MCF 10A (cell line): Measurements from ENCODE around the gene CCDC148. TPM values are rescaled to one million over a fixed set of nuclear protein-coding genes. Genes with fewer than 3 reads are reported as not detected.
"Not testable (repeated sequence)": the region's sequence is repeated elsewhere in the genome, so short reads cannot be mapped to it uniquely, and the experiment has no call there.

ENCODE experiments used
- BruUV-seq: library from RNA; stranded (reverse); fragments of 400-500 nt; replicated peaks from 2 replicates; lab custom pipeline; 2021; lab: Mats Ljungman, UMichigan
- CTCF ChIA-PET: fragments of 300-600 bp; sonication (Branson Sonifier 250); formaldehyde crosslinking; extraction: SDS; loops from one replicate; lab custom pipeline; 2021; ENCODE audit warnings: antibody characterized with exemption, inconsistent platforms; lab: Yijun Ruan, JAX
- POLR2A ChIA-PET: fragments of 300-600, 350-650 bp; sonication (Branson Sonifier 250); formaldehyde crosslinking; extraction: SDS; loops from one replicate; lab custom pipeline; 2020; ENCODE audit warnings: antibody characterized with exemption, inconsistent platforms; lab: Yijun Ruan, JAX
- DNase-seq: peaks from one replicate; pipeline ENCODE4 v3.0.0-alpha.2; 2018; ENCODE audit not compliant: unreplicated experiment
- H3K27ac Mint-ChIP-seq: one replicate; pipeline ENCODE4 v1.8.0; 2022; ENCODE audit warnings: mild to moderate bottlenecking, low read depth, mixed read lengths; ENCODE audit not compliant: unreplicated experiment
- H3K27me3 Mint-ChIP-seq: one replicate; pipeline ENCODE4 v1.8.0; 2022; ENCODE audit warnings: mixed read lengths; ENCODE audit not compliant: insufficient read depth, unreplicated experiment
- H3K36me3 Mint-ChIP-seq: one replicate; pipeline ENCODE4 v1.8.0; 2022; ENCODE audit warnings: mild to moderate bottlenecking, moderate library complexity, mixed read lengths; ENCODE audit not compliant: insufficient read depth, unreplicated experiment
- H3K4me1 Mint-ChIP-seq: one replicate; pipeline ENCODE4 v1.8.0; 2022; ENCODE audit warnings: mixed read lengths; ENCODE audit not compliant: insufficient read depth, unreplicated experiment
- H3K4me3 Mint-ChIP-seq: one replicate; pipeline ENCODE4 v1.8.0; 2022; ENCODE audit warnings: mild to moderate bottlenecking, moderate library complexity, mixed read lengths; ENCODE audit not compliant: unreplicated experiment
- H3K9me3 Mint-ChIP-seq: one replicate; pipeline ENCODE4 v1.8.0; 2022; ENCODE audit warnings: mixed read lengths; ENCODE audit not compliant: unreplicated experiment
- CTCF ChIP-seq: fragments of 200-600 bp; IDR thresholded peaks from one replicate; pipeline ENCODE4 v1.8.0; 2022; ENCODE audit warnings: antibody characterized with exemption, mild to moderate bottlenecking; ENCODE audit not compliant: unreplicated experiment
- intact Hi-C: fragments of 100-400 bp; cut with micrococcal nuclease; formaldehyde crosslinking; loops from 2 replicates; pipeline ENCODE4 v1.14.1; 2022
- total RNA-seq: library from RNA; stranded (reverse); gene quantifications from 2 replicates; pipeline ENCODE4 v1.2.3, GENCODE V29; 2022

The CCDC148 gene
- total RNA-seq, 1 experiment from 2014 or later: 0.51 TPM

GRCh38 chr2:158481116-158481515 is 24.6 kb upstream of the CCDC148 start:
- intact Hi-C loops: no loop called here
- Mint-ChIP-seq H3K27me3 (no peaks in the 10 kb centered on the region), H3K36me3 (peaks cover 11% of the 10 kb centered on the region), H3K9me3 (peaks cover 7% of the 10 kb centered on the region), H3K27ac (no peak overlapping the region), H3K4me1 (peaks cover 17% of the 10 kb centered on the region), H3K4me3 (no peak overlapping the region)
- ChIA-PET POLR2A (no interaction called here), CTCF (interaction anchor here (0.8 to 2.0 kb wide), 2 partner anchors 23 to 401 kb away, joined by 3 to 6 read pairs; no protein-coding TSS in a partner anchor)
- no TSS peak for BruUV-seq
- no peak for DNase-seq
- no peak for TF ChIP-seq CTCF

GRCh38 chr2:158478816-158479215 is 22.3 kb upstream of the CCDC148 start:
- no peak for TF ChIP-seq CTCF
- POLR2A ChIA-PET: interaction anchor here (0.6 to 2.4 kb wide), 3 partner anchors 9 to 1149 kb away, joined by 3 to 12 read pairs (median 4); no protein-coding TSS in a partner anchor
- BruUV-seq: no TSS peak
- Mint-ChIP-seq H3K4me3 (no peak overlapping the region), H3K27me3 (no peaks in the 10 kb centered on the region), H3K4me1 (peaks cover 17% of the 10 kb centered on the region), H3K27ac (no peak overlapping the region), H3K9me3 (peaks cover 7% of the 10 kb centered on the region), H3K36me3 (peaks cover 11% of the 10 kb centered on the region)
- DNase-seq: no peak
- CTCF ChIA-PET: interaction anchor here (0.6 to 2.6 kb wide), 3 partner anchors 10 to 266 kb away, joined by 3 to 15 read pairs (median 5); no protein-coding TSS in a partner anchor
- intact Hi-C loops: no loop called here

- Mint-ChIP-seq H3K27ac (peak overlapping the region; percentile 61), H3K9me3 (peaks cover 7% of the 10 kb centered on the region), H3K36me3 (peaks cover 11% of the 10 kb centered on the region), H3K4me3 (no peak overlapping the region), H3K27me3 (no peaks in the 10 kb centered on the region), H3K4me1 (peaks cover 14% of the 10 kb centered on the region)
- BruUV-seq: no TSS peak
- intact Hi-C loops: no loop called here
- DNase-seq: no peak
- POLR2A ChIA-PET: interaction anchor here (0.7 to 2.4 kb wide), 4 partner anchors 9 to 40 kb away, joined by 4 to 12 read pairs (median 4); no protein-coding TSS in a partner anchor
- no peak for TF ChIP-seq CTCF
- CTCF ChIA-PET: interaction anchor here (0.6 to 2.6 kb wide), 8 partner anchors 11 to 1614 kb away, joined by 3 to 15 read pairs (median 3); no protein-coding TSS in a partner anchor
Measured at GRCh38 chr2:158478237-158478636, 21.7 kb upstream of the CCDC148 start.

GRCh38 chr2:158477202-158477601 is 20.6 kb upstream of the CCDC148 start:
- TF ChIP-seq CTCF: no peak
- H3K4me3 Mint-ChIP-seq: no peak overlapping the region
- H3K36me3 Mint-ChIP-seq: peaks cover 8% of the 10 kb centered on the region
- intact Hi-C loops: no loop called here
- ChIA-PET CTCF (interaction anchor here (1.0 to 2.6 kb wide), 3 partner anchors 8 to 17 kb away, joined by 3 to 15 read pairs (median 6); no protein-coding TSS in a partner anchor), POLR2A (interaction anchor here (0.8 to 0.9 kb wide), 3 partner anchors 9 to 17 kb away, joined by 3 to 4 read pairs (median 4); no protein-coding TSS in a partner anchor)
- H3K27me3 Mint-ChIP-seq: no peaks in the 10 kb centered on the region
- peaks cover 3% of the 10 kb centered on the region for H3K4me1 Mint-ChIP-seq
- H3K9me3 Mint-ChIP-seq: peaks cover 7% of the 10 kb centered on the region
- H3K27ac Mint-ChIP-seq: peak overlapping the region; percentile 61
- no TSS peak for BruUV-seq
- no peak for DNase-seq

GRCh38 chr2:158474526-158475011 is 18.0 kb upstream of the CCDC148 start:
- H3K36me3 Mint-ChIP-seq, H3K4me1 Mint-ChIP-seq, H3K27ac Mint-ChIP-seq, DNase-seq, BruUV-seq, intact Hi-C loops, H3K4me3 Mint-ChIP-seq, H3K9me3 Mint-ChIP-seq, H3K27me3 Mint-ChIP-seq: not testable (repeated sequence)
- ChIA-PET POLR2A (interaction anchor here (0.7 to 2.3 kb wide), 2 partner anchors 9 to 11 kb away, joined by 3 to 10 read pairs; no protein-coding TSS in a partner anchor), CTCF (interaction anchor here (0.5 to 1.9 kb wide), 8 partner anchors 9 to 994 kb away, joined by 3 to 7 read pairs (median 3); no protein-coding TSS in a partner anchor)
